NCI-H446 (cell line): ENCODE measurements around the gene ZDHHC24.
"Not testable (repeated sequence)": the region's sequence is repeated elsewhere in the genome, so short reads cannot be mapped to it uniquely, and the experiment has no call there.

ENCODE experiments used
- DNase-seq, 2 experiments: peaks; one replicate each; lab custom pipeline; 2025; lab: John Stamatoyannopoulos, UW

The ZDHHC24 gene

GRCh38 chr11:66546368-66546965, 619 bp upstream of the ZDHHC24 start, which contains the start of gene ACTN3:
ACTN3 (plus strand) TSS chr11:66546903; CDS start chr11:66546938, 35 bp downstream.
- no peak for DNase-seq

GRCh38 chr11:66544952-66545351, 896 bp downstream of the ZDHHC24 start:
- not testable (repeated sequence) for DNase-seq

GRCh38 chr11:66543263-66544107, 2.4 kb downstream of the ZDHHC24 start:
- DNase-seq, result no peak

- no peak for DNase-seq
Observed at GRCh38 chr11:66542362-66542761, 3.5 kb downstream of the ZDHHC24 start.

- no peak for DNase-seq
Observed at GRCh38 chr11:66541892-66542291, 4.0 kb downstream of the ZDHHC24 start.

GRCh38 chr11:66540598-66540997, 5.2 kb downstream of the ZDHHC24 start:
- DNase-seq, result not testable (repeated sequence)

- no peak for DNase-seq
Observed at GRCh38 chr11:66539870-66540213, 6.0 kb downstream of the ZDHHC24 start.

- DNase-seq, result no peak
Observed at GRCh38 chr11:66539170-66539869, 6.5 kb downstream of the ZDHHC24 start.

- no peak for DNase-seq
Observed at GRCh38 chr11:66532784-66533183, 13.1 kb downstream of the ZDHHC24 start.

GRCh38 chr11:66531841-66532240, 14.0 kb downstream of the ZDHHC24 start:
- DNase-seq, result no peak

- DNase-seq, result no peak
Observed at GRCh38 chr11:66530927-66531709, 14.7 kb downstream of the ZDHHC24 start.

GRCh38 chr11:66529655-66530054, 16.2 kb downstream of the ZDHHC24 start:
- no peak for DNase-seq

GRCh38 chr11:66529069-66529468, 16.8 kb downstream of the ZDHHC24 start:
- no peak for DNase-seq

- DNase-seq, result no peak
Observed at GRCh38 chr11:66524304-66525040, 21.4 kb downstream of the ZDHHC24 start.

GRCh38 chr11:66523611-66524010, 22.2 kb downstream of the ZDHHC24 start:
- DNase-seq, result no peak

- no peak for DNase-seq
Observed at GRCh38 chr11:66510990-66511339, 34.9 kb downstream of the ZDHHC24 start.

- DNase-seq, result peak; percentile 66 to 87
Observed at GRCh38 chr11:66510271-66510989, 35.4 kb downstream of the ZDHHC24 start, which contains the start of gene BBS1. BBS1 (plus strand) TSS chr11:66510635; CDS start chr11:66510660, 25 bp downstream.

GRCh38 chr11:66509131-66509561, 36.7 kb downstream of the ZDHHC24 start:
- DNase-seq, result no peak

- DNase-seq, result no peak
Observed at GRCh38 chr11:66505276-66505816, 40.5 kb downstream of the ZDHHC24 start.

GRCh38 chr11:66498506-66498905, 47.3 kb downstream of the ZDHHC24 start:
- no peak for DNase-seq
